HG02973 (cell line): ENCODE measurements around the gene AQP11.

Source experiments
- ATAC-seq: cut with Tn5 transposase; IDR thresholded peaks from one replicate; pipeline ENCODE4 v1.9.1; 2021; ENCODE audit warnings: moderate library complexity; ENCODE audit not compliant: unreplicated experiment

AQP11 gene

GRCh38 chr11:77658213-77659013, 68.7 kb downstream of the AQP11 start:
- no peak for ATAC-seq
